Transverse colon (tissue), 4 donors: ENCODE data around the gene CGB5.

Experiments
- EP300 ChIP-seq: sonication (generic); formaldehyde crosslinking; IDR thresholded peaks from one replicate; pipeline ENCODE4 v1.6.1; 2017; ENCODE audit warnings: antibody characterized with exemption, low read depth
- POLR2A ChIP-seq: fragments of 450-650 bp; IDR thresholded peaks from one replicate; pipeline ENCODE4 v1.6.1; 2016; ENCODE audit warnings: antibody characterized with exemption, mild to moderate bottlenecking, moderate library complexity
- POLR2AphosphoS5 ChIP-seq, 3 donors: sonication (generic); formaldehyde crosslinking; IDR thresholded peaks; one replicate each; pipeline ENCODE4 v1.6.1; 2016; ENCODE audit warnings: antibody characterized with exemption in 3 of 3
- TF ChIP-seq, protein P1 (sequence below), 5 experiments: fragments of 200-600 bp in 3 of 5; fragments of 450-650 bp in 2 of 5; sonication (generic) in 3 of 5; IDR thresholded peaks; 1 replicate in 2 of 5; 2 replicates in 3 of 5; pipeline ENCODE4 v1.5.1; 2016 to 2017; ENCODE audit warnings: antibody characterized with exemption in 5 of 5, inconsistent platforms in 3 of 5, mild to moderate bottlenecking in 2 of 5, moderate library complexity in 1 of 5

DNA sequence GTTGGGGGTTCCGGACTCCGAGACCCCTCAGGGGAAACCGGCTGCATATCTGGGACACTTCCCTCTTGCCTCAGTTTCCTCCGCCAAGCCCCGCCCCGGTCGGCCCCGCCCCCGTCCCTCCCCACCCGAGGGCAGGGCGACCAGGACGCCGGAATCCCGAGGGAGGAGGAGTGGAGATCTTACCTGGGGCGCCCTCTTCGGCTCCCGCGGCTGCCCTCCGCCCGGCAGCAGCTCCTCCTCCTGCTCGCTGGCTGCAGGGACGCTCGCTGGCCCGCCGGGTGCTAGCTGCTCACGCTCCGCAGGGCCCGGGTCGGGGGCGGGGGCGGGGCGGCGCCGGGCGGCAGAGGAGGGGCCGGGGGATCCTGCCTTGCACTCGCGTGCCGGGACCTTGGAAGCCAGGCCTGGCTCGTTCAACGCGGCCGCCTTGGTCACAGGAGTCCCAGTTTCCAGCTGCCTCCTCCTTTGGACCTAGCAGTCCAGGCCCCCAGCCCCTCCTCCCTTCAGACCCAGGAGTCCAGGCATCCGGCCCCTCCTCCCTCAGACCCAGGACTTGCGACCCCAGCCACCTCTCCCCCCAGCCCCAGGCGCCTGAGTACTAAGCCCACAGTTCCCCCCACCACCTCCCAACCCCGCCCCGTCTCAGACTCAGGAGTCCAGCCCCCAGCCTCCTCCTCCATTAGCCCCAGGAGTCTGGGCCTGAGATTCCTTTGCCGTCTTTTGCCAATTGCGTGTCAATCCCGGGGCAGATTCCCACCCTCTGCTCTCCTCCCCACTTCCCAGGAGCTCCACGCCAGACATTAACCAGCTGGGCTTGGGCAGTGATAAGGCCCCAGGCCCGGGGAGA lies 21.3 kb downstream of the CGB5 start, which contains the start of gene NTF4:
- TF ChIP-seq, protein P1, sequence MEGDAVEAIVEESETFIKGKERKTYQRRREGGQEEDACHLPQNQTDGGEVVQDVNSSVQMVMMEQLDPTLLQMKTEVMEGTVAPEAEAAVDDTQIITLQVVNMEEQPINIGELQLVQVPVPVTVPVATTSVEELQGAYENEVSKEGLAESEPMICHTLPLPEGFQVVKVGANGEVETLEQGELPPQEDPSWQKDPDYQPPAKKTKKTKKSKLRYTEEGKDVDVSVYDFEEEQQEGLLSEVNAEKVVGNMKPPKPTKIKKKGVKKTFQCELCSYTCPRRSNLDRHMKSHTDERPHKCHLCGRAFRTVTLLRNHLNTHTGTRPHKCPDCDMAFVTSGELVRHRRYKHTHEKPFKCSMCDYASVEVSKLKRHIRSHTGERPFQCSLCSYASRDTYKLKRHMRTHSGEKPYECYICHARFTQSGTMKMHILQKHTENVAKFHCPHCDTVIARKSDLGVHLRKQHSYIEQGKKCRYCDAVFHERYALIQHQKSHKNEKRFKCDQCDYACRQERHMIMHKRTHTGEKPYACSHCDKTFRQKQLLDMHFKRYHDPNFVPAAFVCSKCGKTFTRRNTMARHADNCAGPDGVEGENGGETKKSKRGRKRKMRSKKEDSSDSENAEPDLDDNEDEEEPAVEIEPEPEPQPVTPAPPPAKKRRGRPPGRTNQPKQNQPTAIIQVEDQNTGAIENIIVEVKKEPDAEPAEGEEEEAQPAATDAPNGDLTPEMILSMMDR (IDR thresholded peaks at IDR 0.05) = no peak
- TF ChIP-seq POLR2A (no peak), POLR2AphosphoS5 (IDR thresholded peaks at IDR 0.05) (no peak), EP300 (no peak)
